ENCODE results near the gene PCDH15.

Gene PCDH15

GRCh38 chr10:54284526-54285193 is 516.4 kb downstream of the PCDH15 start:
- no peaks in the 10 kb centered on the region for H3K4me1 ChIP-seq (ENCODE audit: control insufficient read depth, insufficient read depth, low read length)
- no peaks in the 10 kb centered on the region for H3K27me3 ChIP-seq (ENCODE audit: control insufficient read depth in 1 of 2, insufficient read depth in 2 of 2, low read length in 2 of 2)
- H3K9ac ChIP-seq (ENCODE audit: low read length in 2 of 2) = no peak overlapping the region
- H3K9me3 ChIP-seq (ENCODE audit: control insufficient read depth in 2 of 2, low read length in 2 of 2) = no peaks in the 10 kb centered on the region
- H3K4me3 ChIP-seq (ENCODE audit: low read length in 2 of 2) = no peak overlapping the region
- H3K36me3 ChIP-seq (ENCODE audit: control insufficient read depth in 2 of 2, insufficient read depth in 2 of 2, low read length in 2 of 2) = no peaks in the 10 kb centered on the region
- H3K27ac ChIP-seq (ENCODE audit: low read length) = no peak overlapping the region

- Histone ChIP-seq H3K27ac (ENCODE audit: low read length) (no peak overlapping the region), H3K36me3 (ENCODE audit: control insufficient read depth in 2 of 2, insufficient read depth in 2 of 2, low read length in 2 of 2) (no peaks in the 10 kb centered on the region), H3K4me1 (ENCODE audit: control insufficient read depth, insufficient read depth, low read length) (no peaks in the 10 kb centered on the region), H3K4me3 (ENCODE audit: low read length in 2 of 2) (no peak overlapping the region), H3K27me3 (ENCODE audit: control insufficient read depth in 1 of 2, insufficient read depth in 2 of 2, low read length in 2 of 2) (no peaks in the 10 kb centered on the region), H3K9ac (ENCODE audit: low read length in 2 of 2) (no peak overlapping the region), H3K9me3 (ENCODE audit: control insufficient read depth in 2 of 2, low read length in 2 of 2) (no peaks in the 10 kb centered on the region)
Observed at GRCh38 chr10:54282012-54282411, 519.0 kb downstream of the PCDH15 start.

- Histone ChIP-seq H3K27ac (ENCODE audit: low read length) (no peak overlapping the region), H3K27me3 (ENCODE audit: control insufficient read depth in 1 of 2, insufficient read depth in 2 of 2, low read length in 2 of 2) (no peaks in the 10 kb centered on the region), H3K36me3 (ENCODE audit: control insufficient read depth in 2 of 2, insufficient read depth in 2 of 2, low read length in 2 of 2) (no peaks in the 10 kb centered on the region), H3K4me1 (ENCODE audit: control insufficient read depth, insufficient read depth, low read length) (no peaks in the 10 kb centered on the region), H3K9ac (ENCODE audit: low read length in 2 of 2) (no peak overlapping the region), H3K4me3 (ENCODE audit: low read length in 2 of 2) (no peak overlapping the region), H3K9me3 (ENCODE audit: control insufficient read depth in 2 of 2, low read length in 2 of 2) (no peaks in the 10 kb centered on the region)
Observed at GRCh38 chr10:54266395-54266794, 534.6 kb downstream of the PCDH15 start.

GRCh38 chr10:54262726-54263125 is 538.3 kb downstream of the PCDH15 start:
- H3K4me1 ChIP-seq (ENCODE audit: control insufficient read depth, insufficient read depth, low read length) = no peaks in the 10 kb centered on the region
- H3K36me3 ChIP-seq (ENCODE audit: control insufficient read depth in 2 of 2, insufficient read depth in 2 of 2, low read length in 2 of 2) = no peaks in the 10 kb centered on the region
- no peak overlapping the region for H3K9ac ChIP-seq (ENCODE audit: low read length in 2 of 2)
- H3K4me3 ChIP-seq (ENCODE audit: low read length in 2 of 2) = no peak overlapping the region
- no peaks in the 10 kb centered on the region for H3K27me3 ChIP-seq (ENCODE audit: control insufficient read depth in 1 of 2, insufficient read depth in 2 of 2, low read length in 2 of 2)
- H3K9me3 ChIP-seq (ENCODE audit: control insufficient read depth in 2 of 2, low read length in 2 of 2) = no peaks in the 10 kb centered on the region
- no peak overlapping the region for H3K27ac ChIP-seq (ENCODE audit: low read length)

GRCh38 chr10:54259104-54259503 is 541.9 kb downstream of the PCDH15 start:
- no peaks in the 10 kb centered on the region for H3K36me3 ChIP-seq (ENCODE audit: control insufficient read depth in 2 of 2, insufficient read depth in 2 of 2, low read length in 2 of 2)
- H3K4me1 ChIP-seq (ENCODE audit: control insufficient read depth, insufficient read depth, low read length) = no peaks in the 10 kb centered on the region
- H3K27me3 ChIP-seq (ENCODE audit: control insufficient read depth in 1 of 2, insufficient read depth in 2 of 2, low read length in 2 of 2) = no peaks in the 10 kb centered on the region
- H3K9ac ChIP-seq (ENCODE audit: low read length in 2 of 2) = no peak overlapping the region
- H3K4me3 ChIP-seq (ENCODE audit: low read length in 2 of 2) = no peak overlapping the region
- H3K9me3 ChIP-seq (ENCODE audit: control insufficient read depth in 2 of 2, low read length in 2 of 2) = no peaks in the 10 kb centered on the region
- no peak overlapping the region for H3K27ac ChIP-seq (ENCODE audit: low read length)

GRCh38 chr10:54234832-54235231 is 566.2 kb downstream of the PCDH15 start:
- Histone ChIP-seq H3K27me3 (ENCODE audit: control insufficient read depth in 1 of 2, insufficient read depth in 2 of 2, low read length in 2 of 2) (no peaks in the 10 kb centered on the region), H3K27ac (ENCODE audit: low read length) (no peak overlapping the region), H3K9ac (ENCODE audit: low read length in 2 of 2) (no peak overlapping the region), H3K9me3 (ENCODE audit: control insufficient read depth in 2 of 2, low read length in 2 of 2) (no peaks in the 10 kb centered on the region), H3K4me1 (ENCODE audit: control insufficient read depth, insufficient read depth, low read length) (no peaks in the 10 kb centered on the region), H3K36me3 (ENCODE audit: control insufficient read depth in 2 of 2, insufficient read depth in 2 of 2, low read length in 2 of 2) (no peaks in the 10 kb centered on the region), H3K4me3 (ENCODE audit: low read length in 2 of 2) (no peak overlapping the region)

GRCh38 chr10:54203401-54203800 is 597.6 kb downstream of the PCDH15 start:
- H3K27ac ChIP-seq (ENCODE audit: low read length) = no peak overlapping the region

GRCh38 chr10:54198051-54198450 is 603.0 kb downstream of the PCDH15 start:
- Histone ChIP-seq H3K27ac (ENCODE audit: low read length) (no peak overlapping the region), H3K27me3 (ENCODE audit: control insufficient read depth in 1 of 2, insufficient read depth in 2 of 2, low read length in 2 of 2) (no peaks in the 10 kb centered on the region), H3K4me3 (ENCODE audit: low read length in 2 of 2) (no peak overlapping the region), H3K36me3 (ENCODE audit: control insufficient read depth in 2 of 2, insufficient read depth in 2 of 2, low read length in 2 of 2) (no peaks in the 10 kb centered on the region), H3K9me3 (ENCODE audit: control insufficient read depth in 2 of 2, low read length in 2 of 2) (no peaks in the 10 kb centered on the region), H3K4me1 (ENCODE audit: control insufficient read depth, insufficient read depth, low read length) (no peaks in the 10 kb centered on the region), H3K9ac (ENCODE audit: low read length in 2 of 2) (no peak overlapping the region)

More at GRCh38 chr10:54203401-54203800, 597.6 kb downstream of the PCDH15 start:
- H3K4me3 ChIP-seq (ENCODE audit: low read length in 2 of 2) = no peak overlapping the region
- H3K36me3 ChIP-seq (ENCODE audit: control insufficient read depth in 2 of 2, insufficient read depth in 2 of 2, low read length in 2 of 2) = no peaks in the 10 kb centered on the region
- H3K4me1 ChIP-seq (ENCODE audit: control insufficient read depth, insufficient read depth, low read length) = no peaks in the 10 kb centered on the region
- H3K27me3 ChIP-seq (ENCODE audit: control insufficient read depth in 1 of 2, insufficient read depth in 2 of 2, low read length in 2 of 2) = no peaks in the 10 kb centered on the region
- H3K9me3 ChIP-seq (ENCODE audit: control insufficient read depth in 2 of 2, low read length in 2 of 2) = no peaks in the 10 kb centered on the region
- H3K9ac ChIP-seq (ENCODE audit: low read length in 2 of 2) = no peak overlapping the region

GRCh38 chr10:54194806-54195205 is 606.2 kb downstream of the PCDH15 start:
- Histone ChIP-seq H3K4me3 (ENCODE audit: low read length in 2 of 2) (no peak overlapping the region), H3K9ac (ENCODE audit: low read length in 2 of 2) (no peak overlapping the region), H3K36me3 (ENCODE audit: control insufficient read depth in 2 of 2, insufficient read depth in 2 of 2, low read length in 2 of 2) (no peaks in the 10 kb centered on the region), H3K27ac (ENCODE audit: low read length) (no peak overlapping the region), H3K27me3 (ENCODE audit: control insufficient read depth in 1 of 2, insufficient read depth in 2 of 2, low read length in 2 of 2) (no peaks in the 10 kb centered on the region), H3K9me3 (ENCODE audit: control insufficient read depth in 2 of 2, low read length in 2 of 2) (no peaks in the 10 kb centered on the region), H3K4me1 (ENCODE audit: control insufficient read depth, insufficient read depth, low read length) (no peaks in the 10 kb centered on the region)

- H3K9ac ChIP-seq (ENCODE audit: low read length in 2 of 2) = no peak overlapping the region
- no peaks in the 10 kb centered on the region for H3K4me1 ChIP-seq (ENCODE audit: control insufficient read depth, insufficient read depth, low read length)
- H3K4me3 ChIP-seq (ENCODE audit: low read length in 2 of 2) = no peak overlapping the region
- no peak overlapping the region for H3K27ac ChIP-seq (ENCODE audit: low read length)
- no peaks in the 10 kb centered on the region for H3K27me3 ChIP-seq (ENCODE audit: control insufficient read depth in 1 of 2, insufficient read depth in 2 of 2, low read length in 2 of 2)
- H3K9me3 ChIP-seq (ENCODE audit: control insufficient read depth in 2 of 2, low read length in 2 of 2) = no peaks in the 10 kb centered on the region
- no peaks in the 10 kb centered on the region for H3K36me3 ChIP-seq (ENCODE audit: control insufficient read depth in 2 of 2, insufficient read depth in 2 of 2, low read length in 2 of 2)
Observed at GRCh38 chr10:54159924-54160323, 641.1 kb downstream of the PCDH15 start.

GRCh38 chr10:54148508-54148907 is 652.5 kb downstream of the PCDH15 start:
- no peaks in the 10 kb centered on the region for H3K9me3 ChIP-seq (ENCODE audit: control insufficient read depth in 2 of 2, low read length in 2 of 2)
- no peak overlapping the region for H3K9ac ChIP-seq (ENCODE audit: low read length in 2 of 2)
- no peaks in the 10 kb centered on the region for H3K4me1 ChIP-seq (ENCODE audit: control insufficient read depth, insufficient read depth, low read length)
- H3K4me3 ChIP-seq (ENCODE audit: low read length in 2 of 2) = no peak overlapping the region
- H3K36me3 ChIP-seq (ENCODE audit: control insufficient read depth in 2 of 2, insufficient read depth in 2 of 2, low read length in 2 of 2) = no peaks in the 10 kb centered on the region
- no peaks in the 10 kb centered on the region for H3K27me3 ChIP-seq (ENCODE audit: control insufficient read depth in 1 of 2, insufficient read depth in 2 of 2, low read length in 2 of 2)
- no peak overlapping the region for H3K27ac ChIP-seq (ENCODE audit: low read length)

Data from stomach smooth muscle (tissue), 2 donors.